Stimulated activated CD4-positive, alpha-beta T cell treated with anti-CD3 and anti-CD28 coated beads, Interleukin-4, amount 100 ng/mL, for 48 hours (primary cell): Measurements from ENCODE around the gene APP.

ENCODE experiments used
- DNase-seq, 2 donors: peaks; one replicate each; pipeline ENCODE4 v3.0.0-alpha.2; 2020; ENCODE audit warnings: low read depth in 2 of 2

APP gene

GRCh38 chr21:25870084-25870483 is 300.5 kb downstream of the APP start:
- no peak for DNase-seq

DNA sequence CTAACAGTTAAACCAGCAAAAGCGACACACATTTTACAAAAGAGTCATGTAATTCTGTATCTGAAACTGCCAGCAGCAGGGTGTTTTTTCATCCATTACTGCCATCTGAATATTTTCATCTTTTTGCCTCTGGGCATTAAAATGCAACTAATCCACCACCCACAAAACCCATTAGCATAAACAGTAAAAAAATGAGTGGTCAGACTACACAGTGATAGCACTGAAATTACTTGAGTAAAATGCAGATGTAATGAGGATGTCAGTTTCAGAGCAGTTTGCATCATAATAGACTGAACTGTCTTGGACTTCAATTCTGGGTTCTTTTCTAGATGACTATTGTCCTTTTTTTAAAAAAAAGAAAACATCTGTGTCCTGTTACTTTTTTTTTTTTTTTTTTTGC is 303.5 kb downstream of the APP start:
- DNase-seq: no peak

- DNase-seq: no peak
These were observed 306.8 kb downstream of the APP start for GRCh38 chr21:25863747-25864146.

DNA sequence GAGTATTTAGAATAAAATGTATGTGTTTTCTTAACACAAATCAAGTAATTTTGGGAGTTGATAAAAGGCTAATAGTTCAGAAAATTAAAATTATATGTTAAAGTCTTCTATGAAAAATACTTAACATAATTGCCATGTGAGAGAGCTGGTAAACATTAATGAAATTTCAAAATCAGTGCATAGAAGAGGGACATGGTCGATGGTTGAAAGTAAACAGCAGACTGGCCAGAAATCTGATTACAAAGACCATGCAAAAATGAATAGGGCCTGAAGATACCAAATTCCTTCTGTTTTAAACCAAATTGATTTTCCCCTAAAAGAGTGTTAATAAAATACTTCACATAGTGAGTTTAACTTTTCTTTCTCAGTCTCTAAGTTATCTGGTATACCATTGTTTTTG is 307.5 kb downstream of the APP start:
- DNase-seq: no peak

GRCh38 chr21:25862596-25862995 is 308.0 kb downstream of the APP start:
- DNase-seq: no peak

DNA sequence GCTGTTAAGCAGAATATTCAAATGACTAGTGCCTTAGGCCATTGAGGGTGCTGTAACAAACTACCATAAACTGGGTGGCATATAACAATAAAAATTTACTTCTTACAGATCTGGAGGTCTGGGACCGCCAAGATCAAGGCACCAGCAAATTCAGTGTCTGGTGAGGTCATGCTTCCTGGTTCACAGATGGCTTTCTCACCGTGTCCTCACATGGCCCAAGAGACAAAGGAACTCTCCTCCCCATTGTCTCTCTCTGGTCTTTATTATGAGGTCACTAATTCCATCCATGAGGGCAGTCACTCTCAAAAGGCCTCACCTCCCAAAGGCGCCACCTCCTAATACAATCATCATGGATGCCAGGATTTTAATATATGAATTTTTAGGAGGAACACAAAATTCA is 308.5 kb downstream of the APP start:
- no peak for DNase-seq

DNA sequence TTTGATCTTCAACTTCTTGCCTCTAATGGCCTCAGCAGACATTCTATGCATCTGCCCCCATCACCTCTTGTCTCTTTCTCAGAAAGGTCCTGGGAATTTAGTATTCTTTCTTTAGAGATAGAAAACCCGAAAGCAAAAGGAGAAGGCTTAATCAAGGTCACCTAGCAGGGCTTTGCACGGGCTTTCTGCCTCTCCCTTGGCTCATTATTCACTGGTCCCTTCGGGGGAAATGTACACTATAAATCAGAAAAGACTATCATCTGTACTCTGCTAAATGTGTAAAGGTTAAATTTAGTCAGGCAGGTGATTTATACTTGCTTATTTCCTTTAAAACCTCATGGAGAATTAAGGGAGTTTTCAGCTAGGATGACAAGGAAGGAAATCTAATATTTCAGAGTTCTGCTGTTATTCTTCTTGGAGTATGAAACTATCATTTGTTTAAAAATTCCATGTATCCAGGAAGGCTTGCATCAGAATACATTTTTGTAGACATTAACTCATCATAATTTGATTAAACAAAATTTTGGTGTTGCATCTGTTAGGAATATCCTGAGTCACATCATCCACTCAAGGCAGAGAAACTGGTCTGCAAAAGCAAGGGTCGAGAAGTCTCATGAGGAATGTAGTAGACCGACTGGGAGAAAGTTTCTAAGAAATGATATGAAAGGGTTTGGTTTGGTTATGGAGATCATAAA is 311.2 kb downstream of the APP start:
- no peak for DNase-seq

- no peak for DNase-seq
These were observed 312.2 kb downstream of the APP start for GRCh38 chr21:25858325-25858724.

DNA sequence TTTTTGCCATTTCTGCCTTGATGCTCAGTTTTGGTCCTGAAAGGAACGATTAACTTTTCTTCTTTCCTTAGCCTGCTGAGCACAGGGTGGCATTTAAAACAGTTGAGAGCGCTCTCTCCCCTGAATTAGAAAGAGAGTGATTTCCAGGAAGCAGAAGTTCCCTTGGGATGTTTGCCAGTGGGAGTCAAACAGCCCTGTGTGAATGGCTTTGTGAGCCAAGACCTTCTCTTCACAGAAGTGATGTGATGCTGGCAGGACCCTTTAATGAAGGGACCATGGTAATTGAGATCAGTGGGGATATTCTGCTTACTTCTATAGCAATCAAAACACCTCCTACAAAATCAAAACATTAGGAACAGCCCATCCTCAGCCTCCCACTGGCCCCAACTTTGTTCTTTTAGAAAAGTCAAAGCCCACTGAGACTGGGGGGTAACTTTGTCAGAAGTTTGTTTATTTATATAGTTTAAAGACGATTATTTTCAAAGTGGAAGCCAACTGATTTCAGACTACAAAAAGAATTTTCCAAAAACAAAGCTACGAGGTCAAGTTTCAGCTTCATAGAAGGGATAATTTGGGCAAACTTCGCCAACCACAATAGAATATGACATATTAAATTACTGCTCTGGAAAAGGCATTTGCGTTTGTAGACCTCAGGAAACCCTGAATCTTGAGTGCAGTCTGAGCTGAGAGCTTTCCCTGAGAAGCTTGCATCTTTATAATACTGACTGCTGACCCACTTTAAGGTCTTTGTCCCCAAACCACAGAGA is 313.1 kb downstream of the APP start:
- DNase-seq: no peak

DNA sequence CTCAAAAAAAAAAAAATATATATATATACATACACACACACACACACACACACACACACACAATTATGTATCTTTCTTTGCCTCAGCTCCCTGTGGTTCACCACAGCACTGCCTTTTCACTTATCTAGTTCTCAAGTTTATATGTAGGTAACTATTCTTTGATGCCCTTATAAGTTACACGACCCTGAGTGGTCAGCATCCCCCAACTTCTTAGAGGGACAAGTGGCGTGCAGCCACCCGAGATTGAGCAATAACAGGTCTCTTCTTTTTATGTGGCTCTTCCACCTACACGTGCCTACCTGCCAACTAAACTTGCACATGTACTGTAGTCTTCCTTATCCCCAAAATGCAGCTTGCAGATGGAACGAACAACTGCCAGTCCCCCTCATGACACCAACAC is 315.0 kb downstream of the APP start:
- no peak for DNase-seq

- DNase-seq: no peak
These were observed 320.3 kb downstream of the APP start for GRCh38 chr21:25850126-25850842.

DNA sequence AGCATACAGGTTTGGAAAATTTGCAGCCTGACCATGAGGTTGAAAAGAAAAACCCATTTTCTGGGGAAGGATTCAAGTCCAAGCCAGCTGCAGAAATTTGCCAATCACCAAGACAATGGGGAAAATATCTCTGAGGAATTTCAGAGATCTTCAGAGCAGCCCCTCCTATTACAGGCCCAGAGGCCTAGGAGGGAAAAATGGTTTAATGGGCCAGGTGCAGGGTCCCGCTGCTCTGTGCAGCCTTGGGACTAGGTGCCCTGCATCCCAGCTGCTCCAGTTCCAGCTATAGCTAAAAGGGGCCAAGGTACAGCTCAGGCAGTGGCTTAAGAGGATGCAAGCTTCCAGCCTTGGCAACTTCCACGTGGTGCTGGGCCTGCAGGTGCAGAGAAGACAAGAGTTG is 322.3 kb downstream of the APP start:
- no peak for DNase-seq

GRCh38 chr21:25845729-25846256 is 324.8 kb downstream of the APP start:
- DNase-seq: no peak

DNA sequence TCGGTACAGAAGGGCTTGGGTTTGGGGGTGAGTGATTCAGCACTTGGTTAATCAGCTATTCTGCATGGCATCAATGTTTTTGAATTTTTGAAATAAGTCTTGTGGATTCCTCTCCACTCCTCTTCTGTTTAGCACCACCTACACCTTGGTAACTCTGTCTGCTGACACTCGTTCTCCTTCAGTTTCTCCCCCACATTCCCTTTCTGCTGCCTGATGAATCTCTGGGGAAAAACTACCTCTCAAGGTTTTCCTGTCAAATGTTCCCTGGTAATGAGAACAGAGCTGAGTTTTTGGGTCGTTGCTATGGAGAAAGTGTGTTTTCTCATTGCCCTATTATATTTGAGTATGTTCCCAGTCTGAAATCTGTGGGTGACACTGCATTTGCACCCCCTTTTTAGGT is 327.6 kb downstream of the APP start:
- DNase-seq: no peak

- DNase-seq: no peak
These were observed 331.8 kb downstream of the APP start for GRCh38 chr21:25838809-25839208.

- no peak for DNase-seq
These were observed 332.9 kb downstream of the APP start for GRCh38 chr21:25837533-25838265.

DNA sequence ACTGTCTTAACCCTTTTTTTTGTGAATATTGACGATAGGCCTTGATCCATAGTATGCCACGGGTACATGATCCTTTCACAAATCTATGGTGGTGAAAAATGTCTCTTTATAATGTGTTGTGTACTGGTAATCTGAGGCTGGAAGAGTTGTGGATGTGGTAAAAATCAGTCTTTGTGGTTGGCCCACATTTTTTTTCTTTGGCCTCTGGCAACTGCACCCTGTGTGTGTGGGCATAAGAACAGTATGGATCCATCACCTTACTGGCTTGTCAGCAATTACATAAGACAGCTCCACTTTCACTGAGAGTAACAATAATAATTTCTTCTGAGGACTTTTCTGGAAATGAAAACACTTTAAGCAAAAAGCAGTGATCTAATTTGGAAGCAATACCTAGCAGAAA is 334.2 kb downstream of the APP start:
- no peak for DNase-seq

GRCh38 chr21:25834381-25834780 is 336.2 kb downstream of the APP start:
- no peak for DNase-seq

DNA sequence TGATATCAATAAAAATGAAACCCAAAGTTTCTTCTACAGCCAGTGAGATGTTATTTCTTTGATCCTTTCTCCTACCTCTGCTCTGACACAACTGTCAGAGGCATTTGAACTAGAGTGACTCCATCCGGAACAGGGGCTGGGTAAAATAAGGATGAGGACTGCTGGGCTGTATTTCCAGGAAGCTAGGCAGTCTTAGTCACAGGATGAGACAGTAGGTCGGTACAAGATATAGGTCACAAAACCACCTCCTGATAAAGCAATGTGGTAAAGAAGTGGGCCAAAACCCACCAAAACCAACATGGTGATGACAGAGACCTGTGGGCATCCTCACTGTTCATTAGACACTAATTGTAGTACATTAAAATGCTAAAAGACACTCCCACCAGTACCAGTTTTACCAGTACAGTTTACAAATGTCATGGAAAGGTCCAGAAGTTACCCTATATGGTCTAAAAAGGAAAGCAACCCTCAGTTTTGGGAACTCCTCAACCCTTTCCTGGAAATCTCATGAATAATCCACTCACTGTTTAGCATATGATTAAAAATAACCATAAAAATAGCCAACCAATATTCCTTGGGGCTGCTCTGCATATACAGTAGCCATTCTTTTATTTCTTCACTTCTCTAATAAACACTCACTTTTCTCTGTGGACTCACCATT is 339.1 kb downstream of the APP start:
- no peak for DNase-seq
